Femur (tissue), 1 donor: ENCODE measurements around the gene CCDC184.
"Not testable (repeated sequence)": the region's sequence is repeated elsewhere in the genome, so short reads cannot be mapped to it uniquely, and the experiment has no call there.

Experiments
- DNase-seq: peaks from one replicate; pipeline ENCODE4 v3.0.0-alpha.2; 2017

CCDC184 gene

GRCh38 chr12:48183091-48183875 lies at the start of gene CCDC184:
TSS of gene CCDC184 (plus strand) at chr12:48183644. CDS start at chr12:48184123, 479 bp downstream.
- peak; percentile 79 for DNase-seq

- DNase-seq, result no peak
Observed at GRCh38 chr12:48135027-48135426, 48.4 kb upstream of the CCDC184 start.

- no peak for DNase-seq
Observed at GRCh38 chr12:48142818-48143674, 40.4 kb upstream of the CCDC184 start.

GRCh38 chr12:48143898-48144297 lies 39.5 kb upstream of the CCDC184 start:
- DNase-seq, result no peak

- DNase-seq, result no peak
Observed at GRCh38 chr12:48145981-48146380, 37.5 kb upstream of the CCDC184 start.

GRCh38 chr12:48151103-48151771 lies 32.2 kb upstream of the CCDC184 start:
- DNase-seq, result no peak

- not testable (repeated sequence) for DNase-seq
Observed at GRCh38 chr12:48155786-48156185, 27.7 kb upstream of the CCDC184 start.

- no peak for DNase-seq
Observed at GRCh38 chr12:48156652-48157017, 26.8 kb upstream of the CCDC184 start.

GRCh38 chr12:48157018-48157888 lies 26.2 kb upstream of the CCDC184 start, which contains the start of gene ASB8:
TSS of gene ASB8 (minus strand) at chr12:48157515. CDS start at chr12:48153496, 4,019 bp downstream.
- DNase-seq, result peak; percentile 99

GRCh38 chr12:48157889-48158370 lies 25.5 kb upstream of the CCDC184 start:
- no peak for DNase-seq

- DNase-seq, result no peak
Observed at GRCh38 chr12:48160046-48160445, 23.4 kb upstream of the CCDC184 start.

GRCh38 chr12:48160807-48161206 lies 22.6 kb upstream of the CCDC184 start:
- DNase-seq, result peak; percentile 31

- DNase-seq, result no peak
Observed at GRCh38 chr12:48163150-48163747, 20.2 kb upstream of the CCDC184 start.

GRCh38 chr12:48164451-48164850 lies 19.0 kb upstream of the CCDC184 start:
- DNase-seq, result no peak

GRCh38 chr12:48165089-48165981 lies 18.1 kb upstream of the CCDC184 start:
- DNase-seq, result peak; percentile 41

- DNase-seq, result no peak
Observed at GRCh38 chr12:48169011-48169410, 14.4 kb upstream of the CCDC184 start.

- DNase-seq, result no peak
Observed at GRCh38 chr12:48175613-48176416, 7.6 kb upstream of the CCDC184 start.

GRCh38 chr12:48176417-48176751 lies 7.1 kb upstream of the CCDC184 start:
- DNase-seq, result no peak

- DNase-seq, result no peak
Observed at GRCh38 chr12:48177982-48178381, 5.5 kb upstream of the CCDC184 start.

GRCh38 chr12:48179466-48179865 lies 4.0 kb upstream of the CCDC184 start:
- no peak for DNase-seq
